AG10803 (cell line): ENCODE measurements around the gene TUB.

Source experiments
- DNase-seq: peaks from one replicate; pipeline ENCODE4 v3.0.0; 2010; ENCODE audit warnings: low read depth
- H3K4me3 ChIP-seq: 2 replicates; pipeline ENCODE4 v1.5.1; 2011; ENCODE audit warnings: mild to moderate bottlenecking, low read length, control low read depth
- CTCF ChIP-seq: conservative IDR thresholded peaks from 2 replicates; pipeline ENCODE4 v1.5.1; 2011; ENCODE audit warnings: mild to moderate bottlenecking, low read length, control low read depth, inconsistent platforms

Gene TUB

DNA sequence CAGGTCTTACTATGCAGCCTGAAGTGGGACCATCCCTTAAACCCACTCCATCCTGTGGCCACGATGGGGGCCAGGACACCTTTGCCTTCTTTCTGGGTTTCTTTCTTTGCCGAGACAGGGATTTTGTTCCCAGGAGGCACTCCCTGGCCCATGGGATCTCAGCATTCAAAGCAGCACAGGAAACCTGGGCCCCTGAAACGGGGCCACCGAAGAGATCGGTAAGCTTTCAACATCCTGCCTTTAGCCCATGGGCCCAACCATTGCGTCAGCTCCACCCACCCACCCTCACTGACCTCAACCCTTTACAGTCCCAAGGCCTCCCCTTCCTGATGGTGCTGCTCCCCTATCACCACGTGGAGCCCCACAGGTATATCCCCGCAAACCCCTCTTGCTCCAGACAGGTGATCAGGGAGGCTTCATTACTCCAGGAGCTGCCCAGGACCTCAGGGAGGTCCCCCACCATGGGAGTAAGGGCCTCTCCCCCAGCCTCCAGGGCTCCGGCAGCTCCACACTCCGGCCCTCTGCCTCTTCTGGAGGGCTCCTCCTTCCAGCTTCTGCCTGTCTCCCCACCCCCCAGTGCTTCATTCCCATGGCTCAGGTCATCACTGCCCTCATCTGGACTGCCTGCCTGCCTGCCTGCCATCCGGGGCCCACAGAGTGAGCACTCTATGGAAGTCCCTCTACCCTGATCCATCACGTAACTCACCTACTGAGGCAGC lies 42.0 kb upstream of the TUB start:
- H3K4me3 ChIP-seq: no peak overlapping the region
- no peak for TF ChIP-seq CTCF
- no peak for DNase-seq

DNA sequence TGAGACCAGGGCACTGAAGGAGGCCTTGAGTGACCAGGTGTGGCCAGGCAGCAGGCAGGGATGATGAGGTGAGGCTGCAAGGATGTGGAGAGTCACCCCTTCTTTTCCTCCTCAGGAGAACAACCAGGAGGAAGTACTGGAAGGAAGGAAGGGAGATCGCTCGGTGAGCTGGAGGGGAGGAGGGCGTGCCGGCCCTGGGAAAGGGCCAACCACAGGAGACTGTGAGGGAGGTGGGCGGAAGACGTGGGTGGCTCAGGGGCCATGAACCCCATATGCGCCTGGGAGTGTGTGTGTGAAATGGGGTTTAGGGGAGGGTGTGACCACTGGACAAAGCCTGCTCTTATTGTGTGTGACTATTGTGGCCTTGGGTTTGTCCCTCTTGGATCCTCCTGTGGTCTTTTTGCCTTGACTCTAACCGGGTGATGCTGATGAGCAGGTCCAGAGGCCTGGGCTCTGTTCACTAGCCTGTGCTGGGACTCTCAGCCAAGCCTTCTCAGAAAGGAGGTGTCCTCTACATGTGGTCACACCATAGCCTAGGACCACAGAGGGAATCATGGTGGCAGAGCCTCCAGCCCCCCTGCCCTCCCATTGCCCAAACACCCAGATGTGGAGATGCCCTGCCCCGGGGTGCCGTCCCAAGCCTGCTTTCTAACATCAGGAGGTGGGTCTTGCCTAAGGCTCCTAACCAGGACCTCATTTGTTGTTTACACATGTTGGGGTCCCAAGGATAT lies 41.3 kb upstream of the TUB start:
- no peak for DNase-seq
- no peak overlapping the region for H3K4me3 ChIP-seq
- no peak for TF ChIP-seq CTCF

DNA sequence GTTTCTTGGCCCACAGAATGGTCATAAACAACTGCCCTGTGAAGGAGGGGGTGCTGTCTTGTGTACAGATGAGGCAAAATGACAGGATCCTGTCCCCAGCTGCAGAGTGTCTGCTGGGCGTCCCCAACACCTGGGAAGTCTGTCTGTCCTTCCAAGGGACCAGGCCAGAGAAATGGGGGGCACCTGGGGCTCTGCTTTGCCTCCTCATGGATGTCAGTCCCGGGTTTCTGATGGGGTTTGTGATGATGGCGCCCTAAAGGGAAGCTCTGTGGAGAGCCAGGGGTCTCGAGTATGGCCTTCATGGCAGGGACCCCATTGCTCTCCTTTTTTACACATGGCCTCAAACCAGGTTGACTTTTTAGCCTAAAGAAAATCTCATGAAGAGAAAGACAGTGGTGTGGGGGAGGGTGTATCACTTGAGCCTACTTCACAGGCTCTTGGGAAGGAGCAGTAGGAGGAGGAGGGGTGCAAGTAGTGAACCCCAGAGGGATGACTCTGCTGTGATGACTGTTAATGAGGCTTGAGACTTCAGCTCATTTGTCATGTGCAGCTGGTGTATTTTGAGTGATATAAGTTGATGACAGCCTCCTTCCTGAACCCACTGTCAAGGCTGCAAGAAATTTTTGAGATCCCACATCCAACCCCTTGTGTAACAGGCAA lies 40.6 kb upstream of the TUB start:
- no peak for DNase-seq
- no peak overlapping the region for H3K4me3 ChIP-seq
- no peak for TF ChIP-seq CTCF

DNA sequence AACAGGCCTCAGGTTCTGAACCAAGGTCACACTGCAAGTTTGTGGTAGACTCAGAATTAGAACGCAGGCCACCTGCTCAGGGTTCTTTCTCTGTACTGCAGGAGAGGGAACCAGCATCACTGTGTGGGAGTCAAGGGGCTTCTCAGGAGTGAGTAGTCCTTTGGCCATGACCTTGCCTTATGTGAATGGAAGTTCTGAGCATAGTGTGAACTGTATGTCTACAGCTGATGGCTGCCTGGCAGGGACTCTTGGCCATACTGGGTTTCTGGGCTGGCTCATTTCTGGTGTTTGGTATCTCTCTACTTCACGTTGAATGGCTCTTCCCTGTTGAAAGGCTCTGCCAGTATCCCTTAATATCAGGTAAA lies 40.1 kb upstream of the TUB start:
- TF ChIP-seq CTCF: no peak
- H3K4me3 ChIP-seq: no peak overlapping the region
- DNase-seq: no peak

DNA sequence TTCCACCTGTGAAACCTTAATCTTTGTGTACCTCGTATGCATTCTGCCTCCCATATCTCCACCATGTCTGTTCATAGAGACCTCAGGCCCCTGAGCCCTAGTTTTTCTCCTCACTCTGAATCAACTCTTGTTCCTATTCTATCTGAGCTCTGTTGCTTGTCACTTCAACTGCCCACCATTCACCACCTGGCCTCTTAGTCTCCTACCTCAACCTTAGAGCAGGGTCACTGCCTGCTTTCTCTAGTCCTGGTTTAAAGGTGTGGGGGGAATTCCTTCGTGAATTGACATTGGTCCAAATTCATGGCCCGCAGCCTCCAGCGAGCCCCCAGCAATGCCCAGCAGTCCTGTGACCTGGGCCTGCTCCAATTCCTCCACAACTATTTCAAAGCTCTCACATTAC lies 39.4 kb upstream of the TUB start:
- H3K4me3 ChIP-seq: no peak overlapping the region
- TF ChIP-seq CTCF: no peak
- no peak for DNase-seq

DNA sequence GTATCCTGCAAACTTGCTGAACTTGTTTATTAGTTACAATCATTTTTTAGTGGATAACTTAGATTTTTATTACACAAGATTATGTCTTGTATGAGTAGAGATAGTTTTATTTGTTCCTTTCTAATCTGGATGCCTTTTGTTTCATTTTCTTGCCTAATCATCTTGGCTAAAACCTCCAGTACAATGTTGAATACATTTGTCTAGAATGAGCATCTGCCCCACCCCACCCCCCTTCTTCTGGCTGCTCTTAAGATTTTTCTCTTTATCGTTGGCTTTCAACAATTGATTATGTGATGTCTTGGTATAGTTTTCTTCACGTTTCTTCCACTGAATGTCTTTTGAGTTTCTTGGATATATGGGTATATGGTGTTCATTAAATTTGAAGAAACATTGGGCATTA lies 37.3 kb upstream of the TUB start:
- TF ChIP-seq CTCF: no peak
- no peak overlapping the region for H3K4me3 ChIP-seq
- no peak for DNase-seq

DNA sequence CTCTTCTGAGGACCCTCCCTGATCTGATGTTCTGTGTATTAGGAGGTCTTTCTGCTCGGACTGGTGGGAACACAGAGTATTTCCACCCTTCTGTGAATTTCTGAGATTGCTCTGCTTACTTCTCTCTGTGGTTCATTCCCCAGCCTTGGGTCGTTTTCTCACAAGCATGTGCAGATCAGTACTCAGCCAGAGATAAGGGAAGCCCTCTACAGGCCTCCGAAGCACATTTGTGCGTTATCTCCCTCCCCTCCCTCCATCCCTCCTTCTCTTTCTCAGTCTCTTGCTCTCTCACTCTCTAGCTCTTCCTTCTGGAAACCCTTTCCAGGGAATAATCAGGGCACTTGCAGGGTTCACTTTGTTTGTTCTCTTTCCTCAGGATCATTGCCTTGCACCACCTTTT lies 35.2 kb upstream of the TUB start:
- H3K4me3 ChIP-seq: no peak overlapping the region
- TF ChIP-seq CTCF: no peak
- no peak for DNase-seq
